ENCODE data around the gene BLOC1S3. TPM values are rescaled to one million over a fixed set of nuclear protein-coding genes. Genes with fewer than 3 reads are reported as not detected.

BLOC1S3 gene
- total and polyA plus RNA-seq, 2 of the 4 experiments (the other 2 are of a cell fraction): 1.1 to 4.9 TPM

- H2BK20ac ChIP-seq (ENCODE audit: low read depth, low read length): no peak overlapping the region
- no peak overlapping the region for H3K56ac ChIP-seq (ENCODE audit: extremely low read depth, insufficient read depth, low read length)
- H2BK15ac ChIP-seq (ENCODE audit: low read depth, low read length): no peak overlapping the region
- in situ Hi-C loops (cut with MboI; ENCODE audit: low sequenced_read_pairs): no loop called here
- H4K5ac ChIP-seq (ENCODE audit: low read depth, low read length): no peak overlapping the region
- no peak for DNase-seq
- no peak for TF ChIP-seq RAD21 (IDR thresholded peaks at IDR 0.05; ENCODE audit: low read length)
- TF ChIP-seq CHD1 (IDR thresholded peaks at IDR 0.05; ENCODE audit: low read depth, low read length): no peak
- TF ChIP-seq POLR2A (IDR thresholded peaks at IDR 0.05; ENCODE audit: low read depth, low read length): no peak
- no peak overlapping the region for H3K4ac ChIP-seq (ENCODE audit: low read depth, low read length)
- no peak overlapping the region for H3K4me3 ChIP-seq (ENCODE audit: insufficient read depth, low read depth, low read length)
- intact Hi-C loops (cut with micrococcal nuclease): no loop called here
- WGBS, 2 experiments (ENCODE audit: extremely low coverage in 2 of 2, insufficient read length in 1 of 2): no CpG with 5 or more reads among the region's 1 CpG
- ChIA-PET POLR2A (ENCODE audit: unreplicated experiment) (no interaction called here), CTCF (no interaction called here)
- no peaks in the 10 kb centered on the region; the same call in 1 of the 2 replicates for H3K9me3 ChIP-seq (ENCODE audit: control insufficient read depth, insufficient read depth, low read length)
- H3K9me1 ChIP-seq (ENCODE audit: insufficient read depth, low read length): no peaks in the 10 kb centered on the region
- no peak overlapping the region for H3K23ac ChIP-seq (ENCODE audit: low read depth, low read length)
- H3K9ac ChIP-seq (ENCODE audit: low read depth, low read length): no peak overlapping the region
- no peak overlapping the region for H3K27ac ChIP-seq (ENCODE audit: insufficient read depth, low read length)
- H3K14ac ChIP-seq (replicated peaks; ENCODE audit: low read depth, low read length): no peak overlapping the region
- H3K4me1 ChIP-seq (ENCODE audit: control insufficient read depth, insufficient read depth, low read length): no peaks in the 10 kb centered on the region
- H2AK5ac ChIP-seq (ENCODE audit: low read depth, low read length): no peak overlapping the region
- dilution Hi-C loops (cut with HindIII; ENCODE audit: low sequenced_read_pairs, unreplicated experiment): no loop called here
- H3K27me3 ChIP-seq (ENCODE audit: control insufficient read depth, insufficient read depth, low read length): no peaks in the 10 kb centered on the region
- no peak overlapping the region for H2BK120ac ChIP-seq (ENCODE audit: low read depth, low read length)
- no peak for ATAC-seq (ENCODE audit: low read depth)
- H3K18ac ChIP-seq (ENCODE audit: low read depth, low read length): no peak overlapping the region
- H3K36me3 ChIP-seq (ENCODE audit: control insufficient read depth, insufficient read depth, low read length): no peaks in the 10 kb centered on the region
- BruUV-seq (replicated peaks): no TSS peak
- no peaks in the 10 kb centered on the region for H3K79me1 ChIP-seq (ENCODE audit: low read depth in 1 of 2, low read length in 2 of 2)
- no peak overlapping the region for H2AFZ ChIP-seq (replicated peaks; ENCODE audit: low read length, poor library complexity)
- H2BK5ac ChIP-seq (ENCODE audit: low read depth, low read length, poor library complexity, severe bottlenecking): no peak overlapping the region
- no peak overlapping the region for H4K8ac ChIP-seq (ENCODE audit: low read depth in 2 of 2, low read length in 2 of 2)
- no peak overlapping the region for H2AK9ac ChIP-seq (replicated peaks; ENCODE audit: low read depth, low read length, poor library complexity)
- H4K20me1 ChIP-seq (ENCODE audit: insufficient read depth, low read length): no peaks in the 10 kb centered on the region
- H4K91ac ChIP-seq (ENCODE audit: insufficient read depth, low read depth, low read length): no peak overlapping the region
- no peak overlapping the region for H3K4me2 ChIP-seq (ENCODE audit: low read depth, low read length)
Measured at GRCh38 chr19:45189971-45190370, 11.4 kb downstream of the BLOC1S3 start.
